T-cell (primary cell): ENCODE measurements around the gene ADGRG6. TPM values are rescaled to one million over a fixed set of nuclear protein-coding genes. Genes with fewer than 3 reads are reported as not detected.
"Not testable (repeated sequence)": the region's sequence is repeated elsewhere in the genome, so short reads cannot be mapped to it uniquely, and the experiment has no call there.

Experiments
- ATAC-seq, 4 experiments: fragments of 200-7000 bp in 3 of 4; fragments of 150-1000 bp in 1 of 4; cut with Tn5 transposase; replicated peaks in 1 of 4; 1 replicate in 3 of 4; 2 replicates in 1 of 4; pipeline ENCODE4 v1.10.0; 2021; ENCODE audit warnings: moderate library complexity in 3 of 4, mild to moderate bottlenecking in 2 of 4, moderate number of reproducible peaks in 1 of 4
- CTCF ChIA-PET, 2 donors: fragments of 300-600 bp; sonication (Branson Sonifier 250); formaldehyde crosslinking; loops; one replicate each; lab custom pipeline; 2022; ENCODE audit warnings: antibody characterized with exemption in 2 of 2; lab: Charles Lee
- POLR2A ChIA-PET, 2 donors: fragments of 300-600 bp; sonication (Branson Sonifier 250); formaldehyde crosslinking; loops; one replicate each; lab custom pipeline; 2022; ENCODE audit warnings: antibody characterized with exemption in 2 of 2; lab: Charles Lee
- DNase-seq, 35 experiments: peaks; one replicate each; pipeline versions ENCODE4 v3.0.0 to v3.0.0-alpha.2; 2013 to 2023
- H3K27ac ChIP-seq: one replicate; pipeline ENCODE4 v1.5.1; 2013; ENCODE audit warnings: low read length
- H3K27me3 ChIP-seq, 2 experiments: replicated peaks in 1 of 2; 1 replicate in 1 of 2; 2 replicates in 1 of 2; pipeline versions ENCODE4 v1.6.1 to v1.7.0; 2013; ENCODE audit warnings: low read length in 1 of 2, mixed read lengths in 1 of 2; ENCODE audit not compliant: control insufficient read depth in 2 of 2, insufficient read depth in 2 of 2; ENCODE audit errors: extremely low read depth in 1 of 2
- H3K36me3 ChIP-seq, 2 donors: 1 replicate in 1 of 2; 2 replicates in 1 of 2; pipeline versions ENCODE4 v1.6.1 to v1.7.0; 2013; ENCODE audit warnings: low read length in 1 of 2; ENCODE audit not compliant: control insufficient read depth in 2 of 2, insufficient read depth in 1 of 2; ENCODE audit errors: extremely low read depth in 1 of 2
- H3K4me1 ChIP-seq, 2 experiments: 1 replicate in 1 of 2; 2 replicates in 1 of 2; pipeline versions ENCODE4 v1.6.1 to v1.7.0; 2013; ENCODE audit warnings: low read length in 2 of 2, mixed read lengths in 1 of 2; ENCODE audit not compliant: insufficient read depth in 2 of 2, control insufficient read depth in 1 of 2; ENCODE audit errors: extremely low read depth in 1 of 2
- H3K4me3 ChIP-seq, 2 donors: 1 replicate in 1 of 2; 2 replicates in 1 of 2; pipeline versions ENCODE4 v1.5.1 to v1.7.0; 2013; ENCODE audit warnings: mild to moderate bottlenecking in 2 of 2, low read length in 1 of 2, moderate library complexity in 1 of 2; ENCODE audit not compliant: control insufficient read depth in 1 of 2; ENCODE audit errors: extremely low read depth in 1 of 2
- H3K9me3 ChIP-seq: 2 replicates; pipeline ENCODE4 v1.7.0; 2013
- H3K27ac Mint-ChIP-seq, 2 donors: one replicate each; pipeline ENCODE4 v1.8.0; 2020 to 2021; ENCODE audit warnings: mild to moderate bottlenecking in 2 of 2, mixed read lengths in 2 of 2
- H3K27me3 Mint-ChIP-seq, 2 donors: one replicate each; pipeline ENCODE4 v1.8.0; 2021 to 2022; ENCODE audit warnings: mixed read lengths in 2 of 2
- H3K36me3 Mint-ChIP-seq: one replicate; pipeline ENCODE4 v1.8.0; 2021; ENCODE audit warnings: mixed read lengths
- H3K4me1 Mint-ChIP-seq, 3 donors: one replicate each; pipeline ENCODE4 v1.8.0; 2020 to 2022; ENCODE audit warnings: mixed read lengths in 3 of 3, mild to moderate bottlenecking in 1 of 3
- H3K4me3 Mint-ChIP-seq, 3 donors: one replicate each; pipeline ENCODE4 v1.8.0; 2020 to 2022; ENCODE audit warnings: mild to moderate bottlenecking in 3 of 3, mixed read lengths in 3 of 3, moderate library complexity in 3 of 3
- H3K9me3 Mint-ChIP-seq, 3 donors: one replicate each; pipeline ENCODE4 v1.8.0; 2020 to 2022; ENCODE audit warnings: mixed read lengths in 3 of 3
- WGBS: methylation state at CpG from one replicate; pipeline ENCODE4 v1.1.5; 2013; ENCODE audit warnings: missing lambda C conversion rate; ENCODE audit not compliant: insufficient coverage; 5-methylcytosine and 5-hydroxymethylcytosine counted together
- total RNA-seq, 35 experiments: library from RNA in 6 of 35; stranded (reverse) in 6 of 35; fragments of 120-200 nt in 1 of 35; gene quantifications; one replicate each; pipeline versions ENCODE4 v1.2.1 to v1.2.4 and lab custom pipeline; 2013 to 2026

The ADGRG6 gene
- total RNA-seq, 5 donors from 2014 or later (not counting 1 experiment from before 2014, with no cell fraction given), result 0.51 to 0.89 (median 0.61) TPM

DNA sequence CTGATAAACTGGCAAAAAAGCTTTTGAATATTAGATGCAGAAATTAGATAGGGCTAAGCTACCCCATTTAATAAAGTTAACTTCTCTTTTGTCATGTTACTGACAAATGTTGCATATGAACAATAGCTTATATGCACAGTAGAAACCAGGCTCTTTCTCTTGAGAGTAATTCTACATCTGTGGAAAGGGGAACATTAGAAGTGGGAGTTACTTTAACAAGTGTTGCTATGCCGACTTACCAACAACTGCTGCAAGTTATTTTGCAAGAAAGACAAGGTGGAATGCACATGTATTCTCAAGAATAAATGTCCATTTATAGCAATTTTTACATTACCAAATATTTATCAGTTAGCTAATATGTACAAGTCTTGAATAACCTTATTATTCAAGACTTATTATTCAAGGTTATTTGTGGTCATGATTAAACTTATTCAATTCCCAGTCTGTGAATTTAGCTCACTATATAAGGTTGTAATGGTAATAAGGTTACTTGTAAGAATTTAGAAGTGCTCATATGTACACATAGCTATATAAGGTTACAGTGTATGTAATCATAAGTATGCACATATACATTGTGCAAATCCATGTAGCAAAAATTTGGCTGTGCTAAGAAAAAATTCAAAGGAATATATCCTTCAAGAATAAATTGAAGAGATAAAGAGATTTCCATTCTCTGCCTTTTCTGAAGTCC is 38.3 kb downstream of the ADGRG6 start:
- no peak overlapping the region for H3K27ac Mint-ChIP-seq
- POLR2A ChIA-PET, result no interaction called here
- H3K27ac ChIP-seq, result no peak overlapping the region
- no peaks in the 10 kb centered on the region for H3K9me3 Mint-ChIP-seq
- no peaks in the 10 kb centered on the region for H3K4me1 ChIP-seq
- CTCF ChIA-PET, result interaction anchor here in 1 of 2 donors (0.9 kb wide), 1 partner anchor 15 kb away, joined by 3 read pairs; no protein-coding TSS in a partner anchor
- no peak for DNase-seq
- H3K4me1 Mint-ChIP-seq, result no peaks in the 10 kb centered on the region
- WGBS, result no CpG with 5 or more reads among the region's 1 CpG
- H3K9me3 ChIP-seq, result no peaks in the 10 kb centered on the region
- ATAC-seq, result no peak
- no peak overlapping the region for H3K4me3 Mint-ChIP-seq
- no peaks in the 10 kb centered on the region for H3K36me3 ChIP-seq
- H3K27me3 Mint-ChIP-seq, result peaks cover 6 to 11% of the 10 kb centered on the region in 2 donors
- no peaks in the 10 kb centered on the region for H3K36me3 Mint-ChIP-seq
- no peaks in the 10 kb centered on the region for H3K27me3 ChIP-seq
- H3K4me3 ChIP-seq, result no peak overlapping the region

DNA sequence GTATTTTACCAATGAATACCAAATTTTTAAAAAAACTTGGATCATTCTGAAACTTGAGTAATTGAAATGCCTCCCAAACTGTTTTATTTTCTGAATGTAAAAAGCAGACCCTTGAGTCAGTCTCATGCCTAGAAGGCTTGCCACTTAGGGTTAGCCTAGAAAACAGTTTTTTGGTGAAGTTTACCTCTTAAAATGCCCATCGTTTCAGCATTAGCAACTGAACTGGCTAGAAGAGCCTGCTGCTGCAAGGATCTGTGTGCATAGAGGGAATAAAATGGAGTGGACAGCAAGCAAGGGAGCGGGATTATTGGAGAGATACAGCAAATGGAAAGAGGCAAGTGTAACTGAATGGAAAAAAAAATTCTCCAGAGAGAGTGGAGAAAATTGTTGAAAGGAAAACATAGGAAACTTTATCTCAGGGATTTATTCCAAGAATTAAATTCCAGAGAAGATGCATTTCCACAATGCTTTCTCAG is 40.1 kb downstream of the ADGRG6 start:
- Mint-ChIP-seq H3K36me3 (no peaks in the 10 kb centered on the region), H3K4me1 (no peaks in the 10 kb centered on the region), H3K4me3 (no peak overlapping the region), H3K27me3 (peaks cover 11% of the 10 kb centered on the region in 2 donors), H3K27ac (no peak overlapping the region), H3K9me3 (no peaks in the 10 kb centered on the region)
- 100% methylated on average over 2 of the region's 2 CpGs for WGBS
- no peaks in the 10 kb centered on the region for H3K36me3 ChIP-seq
- ChIA-PET POLR2A (no interaction called here), CTCF (no interaction called here)
- no peak overlapping the region for H3K4me3 ChIP-seq
- no peaks in the 10 kb centered on the region for H3K27me3 ChIP-seq
- ATAC-seq (no peak), DNase-seq (no peak)
- no peaks in the 10 kb centered on the region for H3K4me1 ChIP-seq
- H3K27ac ChIP-seq, result no peak overlapping the region
- H3K9me3 ChIP-seq, result no peaks in the 10 kb centered on the region

DNA sequence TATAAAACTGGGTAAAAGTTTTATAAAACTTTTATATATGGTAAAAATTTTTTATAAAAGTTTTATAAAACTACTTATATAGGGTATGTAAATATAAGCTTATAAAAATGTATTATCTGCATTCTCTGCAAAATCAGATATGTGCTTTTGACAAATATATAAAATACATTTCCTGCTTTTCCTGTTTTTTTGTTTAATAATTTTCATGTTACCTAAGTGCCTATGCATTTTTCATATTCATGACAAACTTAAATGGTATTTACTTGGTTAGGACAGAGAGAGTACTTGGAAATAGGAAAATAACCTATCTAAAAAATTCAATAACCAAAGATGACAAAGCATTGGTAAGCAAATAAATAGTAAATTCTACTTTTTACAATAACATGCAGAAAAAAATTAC is 41.2 kb downstream of the ADGRG6 start:
- no peak overlapping the region for H3K27ac Mint-ChIP-seq
- peaks cover 11 to 13% of the 10 kb centered on the region in 2 donors for H3K27me3 Mint-ChIP-seq
- H3K4me1 Mint-ChIP-seq, result no peaks in the 10 kb centered on the region
- ATAC-seq (no peak), DNase-seq (no peak)
- Histone ChIP-seq H3K9me3 (no peaks in the 10 kb centered on the region), H3K27ac (no peak overlapping the region), H3K27me3 (no peaks in the 10 kb centered on the region), H3K36me3 (no peaks in the 10 kb centered on the region), H3K4me1 (no peaks in the 10 kb centered on the region), H3K4me3 (no peak overlapping the region)
- H3K36me3 Mint-ChIP-seq, result no peaks in the 10 kb centered on the region
- no peak overlapping the region for H3K4me3 Mint-ChIP-seq
- no peaks in the 10 kb centered on the region for H3K9me3 Mint-ChIP-seq
- ChIA-PET POLR2A (interaction anchor here in 1 of 2 donors (0.5 kb wide), 1 partner anchor 21 kb away, joined by 5 read pairs; no protein-coding TSS in a partner anchor), CTCF (interaction anchor here in 1 of 2 donors (1.0 kb wide), 1 partner anchor 13 kb away, joined by 3 read pairs; no protein-coding TSS in a partner anchor)

DNA sequence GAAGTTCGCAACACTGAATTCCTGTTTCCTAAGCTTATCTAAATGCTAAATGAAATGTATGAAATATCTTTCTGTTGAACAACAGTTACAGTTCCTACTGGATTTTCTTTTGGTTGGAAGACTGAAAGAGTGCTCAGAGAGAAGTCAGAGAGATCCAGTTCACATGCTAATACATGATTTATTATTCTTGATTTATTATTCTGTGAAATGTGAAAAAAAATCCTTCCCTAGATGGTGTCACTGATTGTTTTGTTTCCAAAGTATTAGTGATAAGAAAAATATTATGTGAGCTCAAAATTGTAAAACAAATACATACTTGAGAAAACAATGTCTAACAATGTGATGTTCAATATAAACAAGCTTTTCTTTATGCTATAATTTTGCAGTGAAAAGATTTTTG is 42.1 kb downstream of the ADGRG6 start:
- H3K27me3 ChIP-seq, result no peaks in the 10 kb centered on the region
- H3K36me3 ChIP-seq, result no peaks in the 10 kb centered on the region
- ChIA-PET POLR2A (no interaction called here), CTCF (interaction anchor here in 1 of 2 donors (0.7 kb wide), 1 partner anchor 14 kb away, joined by 3 read pairs; no protein-coding TSS in a partner anchor)
- ATAC-seq (no peak), DNase-seq (no peak)
- no peaks in the 10 kb centered on the region for H3K9me3 Mint-ChIP-seq
- no peak overlapping the region for H3K27ac ChIP-seq
- H3K4me1 ChIP-seq, result no peaks in the 10 kb centered on the region
- H3K9me3 ChIP-seq, result no peaks in the 10 kb centered on the region
- peaks cover 11 to 15% of the 10 kb centered on the region in 2 donors for H3K27me3 Mint-ChIP-seq
- H3K4me3 ChIP-seq, result no peak overlapping the region
- H3K36me3 Mint-ChIP-seq, result no peaks in the 10 kb centered on the region
- H3K4me1 Mint-ChIP-seq, result no peaks in the 10 kb centered on the region
- no peak overlapping the region for H3K4me3 Mint-ChIP-seq
- WGBS, result no CpG with 5 or more reads among the region's 1 CpG
- no peak overlapping the region for H3K27ac Mint-ChIP-seq

DNA sequence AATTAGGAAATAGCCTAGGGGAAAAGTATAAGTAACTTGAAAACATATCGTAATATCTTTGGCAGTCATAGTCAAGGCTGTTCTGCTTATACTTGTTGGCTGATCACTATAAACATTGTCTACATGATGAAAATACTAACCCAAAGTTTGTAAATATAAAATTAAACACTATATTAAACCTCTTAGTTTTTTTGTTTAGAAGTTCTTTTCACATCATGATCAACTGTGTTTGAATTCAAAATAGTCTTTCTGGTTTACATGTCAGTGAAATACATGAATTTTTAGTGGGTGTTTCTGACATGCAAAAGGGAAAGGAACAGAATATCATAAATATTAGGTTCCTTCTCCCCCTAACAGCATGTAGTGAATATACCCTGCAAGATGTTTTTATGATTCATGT is 43.5 kb downstream of the ADGRG6 start:
- H3K4me3 Mint-ChIP-seq, result no peak overlapping the region
- POLR2A ChIA-PET, result no interaction called here
- no CpG with 5 or more reads among the region's 1 CpG for WGBS

DNA sequence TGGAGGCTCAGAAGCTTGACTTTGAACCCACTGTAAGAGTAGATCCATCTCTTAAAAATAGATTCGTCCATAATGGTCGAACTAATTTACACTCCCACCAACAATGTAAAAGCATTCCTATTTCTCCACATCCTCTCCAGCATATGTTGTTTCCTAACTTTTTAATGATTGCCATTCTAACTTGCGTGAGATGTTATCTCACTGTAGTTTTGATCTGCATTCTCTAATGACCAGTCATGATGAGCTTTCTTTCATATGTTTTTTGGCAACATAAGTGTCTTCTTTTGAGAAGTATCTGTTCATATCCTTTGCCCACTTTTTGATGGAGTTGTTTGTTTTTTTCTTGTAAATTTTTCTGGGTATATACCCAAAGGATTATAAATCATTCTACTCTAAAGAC is 44.4 kb downstream of the ADGRG6 start:
- H3K4me1 ChIP-seq, H3K27ac Mint-ChIP-seq, H3K9me3 ChIP-seq, H3K36me3 ChIP-seq, H3K36me3 Mint-ChIP-seq, DNase-seq, H3K27me3 ChIP-seq, H3K27ac ChIP-seq, CTCF ChIA-PET, H3K4me3 ChIP-seq, H3K4me1 Mint-ChIP-seq, ATAC-seq, H3K9me3 Mint-ChIP-seq, H3K4me3 Mint-ChIP-seq: not testable (repeated sequence)
- WGBS, result no CpG with 5 or more reads among the region's 3 CpGs
- H3K27me3 Mint-ChIP-seq, result peaks cover 9 to 14% of the 10 kb centered on the region in 2 donors
- POLR2A ChIA-PET, result interaction anchor here in 1 of 2 donors (0.6 kb wide), 1 partner anchor 48 kb away, joined by 3 read pairs; no protein-coding TSS in a partner anchor

More for the DNA sequence above, 43.5 kb downstream of the ADGRG6 start:
- H3K4me1 Mint-ChIP-seq, result no peaks in the 10 kb centered on the region
- ATAC-seq (no peak), DNase-seq (no peak)
- H3K36me3 Mint-ChIP-seq, result no peaks in the 10 kb centered on the region
- Histone ChIP-seq H3K27ac (no peak overlapping the region), H3K9me3 (no peaks in the 10 kb centered on the region), H3K4me3 (no peak overlapping the region), H3K4me1 (no peaks in the 10 kb centered on the region), H3K36me3 (no peaks in the 10 kb centered on the region), H3K27me3 (no peaks in the 10 kb centered on the region)
- CTCF ChIA-PET, result no interaction called here
- H3K9me3 Mint-ChIP-seq, result no peaks in the 10 kb centered on the region
- peaks cover 11 to 15% of the 10 kb centered on the region in 2 donors for H3K27me3 Mint-ChIP-seq
- H3K27ac Mint-ChIP-seq, result no peak overlapping the region
